HL-60/S4 treated with phorbol 12-myristate 13-acetate at 8.2 ng/mL for 4 days and 3 days (cell line): ENCODE results near the gene CASZ1.

Experiments
- in situ Hi-C: fragments of 300-500 bp; cut with MboI; formaldehyde crosslinking; loops from 2 replicates; pipeline ENCODE4 v1.15.0; 2022; ENCODE audit warnings: low sequenced_read_pairs

CASZ1 gene

GRCh38 chr1:10659646-10660540 is 136.6 kb downstream of the CASZ1 start:
- in situ Hi-C loops = no loop called here

- in situ Hi-C loops = no loop called here
These were observed 137.2 kb downstream of the CASZ1 start for GRCh38 chr1:10659218-10659617.

DNA sequence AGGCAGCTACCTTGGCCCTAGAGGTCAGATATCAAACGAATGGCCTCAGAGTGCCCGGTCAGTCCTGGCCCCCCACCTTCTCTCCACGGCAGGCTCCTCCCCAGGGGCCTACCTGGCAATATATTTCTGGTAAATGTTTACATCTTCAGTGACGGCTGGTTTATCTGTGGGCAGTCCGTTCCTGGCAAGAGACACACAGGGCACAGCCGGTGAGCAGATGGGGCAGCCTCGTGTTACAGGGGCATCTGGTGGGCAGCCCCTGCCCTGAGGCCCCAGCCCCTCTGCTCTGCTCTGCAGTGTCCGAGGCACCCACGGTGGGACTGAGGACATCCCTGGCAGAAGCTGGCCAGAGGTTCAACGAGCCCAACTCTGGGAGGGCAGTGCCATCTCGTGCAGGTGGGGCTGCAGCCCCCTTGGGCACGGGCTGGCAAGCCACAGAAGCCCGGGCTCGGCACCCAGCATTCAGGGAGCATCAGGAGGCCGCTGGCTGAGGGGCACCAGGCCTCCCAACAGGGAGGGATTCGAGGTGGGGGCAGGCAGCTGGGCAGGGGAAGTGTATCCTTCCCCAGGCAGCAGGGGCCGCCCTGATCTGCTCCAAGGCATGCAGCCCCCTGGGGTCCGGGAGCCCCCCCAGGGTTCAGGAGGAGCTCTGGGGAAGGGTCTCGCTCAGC is 137.9 kb downstream of the CASZ1 start:
- in situ Hi-C loops = no loop called here

DNA sequence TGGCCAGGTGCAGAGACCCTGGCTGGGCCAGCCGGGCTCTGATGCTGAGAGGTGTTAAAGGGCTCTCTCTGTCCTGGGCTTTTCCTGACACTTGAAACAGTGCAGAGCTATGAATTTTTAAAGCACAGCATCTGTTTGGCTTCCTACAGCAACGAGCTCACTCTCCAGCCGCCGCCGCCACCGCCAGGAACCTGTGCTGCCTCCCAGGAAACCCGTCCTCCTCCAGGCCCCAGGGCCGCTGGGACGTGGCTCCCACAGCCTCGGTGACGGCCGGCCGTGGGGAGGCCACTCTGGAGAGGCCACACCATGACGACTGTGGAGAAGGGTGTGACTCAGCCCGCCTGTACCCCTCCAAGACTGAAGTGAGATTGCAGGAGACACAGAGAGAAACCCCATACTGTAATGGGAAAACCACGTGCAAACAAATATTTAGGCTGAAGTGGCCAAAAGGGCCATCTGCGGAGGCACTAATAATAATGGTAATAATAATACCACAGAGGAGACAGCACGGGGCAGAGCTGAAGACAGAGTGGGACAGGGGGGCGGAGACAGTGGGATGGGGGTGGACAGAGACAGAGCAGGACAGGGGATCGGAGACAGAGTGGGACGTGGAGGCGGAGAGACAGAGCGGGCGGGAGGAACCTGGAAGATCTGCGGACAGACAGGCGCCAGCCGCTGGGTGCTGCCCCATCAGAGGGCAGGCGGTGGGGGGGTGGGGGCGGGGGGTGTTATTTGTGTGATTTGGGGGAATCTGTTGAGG is 139.2 kb downstream of the CASZ1 start:
- in situ Hi-C loops = no loop called here

DNA sequence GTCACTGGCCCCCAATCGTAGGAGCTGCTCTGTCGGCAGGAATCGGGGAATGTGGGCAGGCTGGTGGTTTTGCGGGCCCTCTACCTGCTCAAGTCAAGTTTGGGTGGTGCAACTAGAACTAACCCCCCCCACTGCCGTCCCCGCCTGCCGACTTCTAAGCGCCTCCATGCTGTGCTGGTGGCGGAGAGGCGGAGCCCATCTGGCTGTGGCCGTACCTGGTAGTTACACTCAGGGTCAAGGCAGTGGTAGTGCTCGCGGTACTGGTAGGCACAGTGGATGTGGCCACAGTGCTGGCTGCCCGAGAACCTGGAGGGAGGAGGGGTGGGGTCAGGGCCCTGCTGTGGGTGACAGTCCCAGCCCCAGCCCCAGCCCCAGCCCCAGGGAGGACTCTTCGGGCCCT is 140.0 kb downstream of the CASZ1 start:
- in situ Hi-C loops = no loop called here

DNA sequence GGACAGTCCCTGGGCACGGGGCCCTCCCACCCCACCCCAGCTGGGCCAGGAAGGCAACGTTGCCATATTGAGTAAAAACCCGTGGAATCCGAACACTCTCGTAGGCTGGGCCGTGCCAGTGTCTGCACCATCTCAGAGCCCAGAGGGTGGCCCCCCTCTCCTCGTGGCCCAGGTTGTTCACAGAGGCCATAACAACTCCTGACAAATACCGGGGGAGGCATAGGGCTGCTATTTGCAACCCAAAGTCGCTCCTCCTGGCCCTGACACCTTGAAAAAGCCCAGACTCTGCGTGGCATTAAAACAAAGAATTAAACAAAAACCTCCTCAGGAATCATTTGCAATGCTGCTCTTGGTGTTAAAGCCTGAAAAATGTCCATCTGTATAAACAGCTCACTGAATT is 141.4 kb downstream of the CASZ1 start:
- in situ Hi-C loops = no loop called here

DNA sequence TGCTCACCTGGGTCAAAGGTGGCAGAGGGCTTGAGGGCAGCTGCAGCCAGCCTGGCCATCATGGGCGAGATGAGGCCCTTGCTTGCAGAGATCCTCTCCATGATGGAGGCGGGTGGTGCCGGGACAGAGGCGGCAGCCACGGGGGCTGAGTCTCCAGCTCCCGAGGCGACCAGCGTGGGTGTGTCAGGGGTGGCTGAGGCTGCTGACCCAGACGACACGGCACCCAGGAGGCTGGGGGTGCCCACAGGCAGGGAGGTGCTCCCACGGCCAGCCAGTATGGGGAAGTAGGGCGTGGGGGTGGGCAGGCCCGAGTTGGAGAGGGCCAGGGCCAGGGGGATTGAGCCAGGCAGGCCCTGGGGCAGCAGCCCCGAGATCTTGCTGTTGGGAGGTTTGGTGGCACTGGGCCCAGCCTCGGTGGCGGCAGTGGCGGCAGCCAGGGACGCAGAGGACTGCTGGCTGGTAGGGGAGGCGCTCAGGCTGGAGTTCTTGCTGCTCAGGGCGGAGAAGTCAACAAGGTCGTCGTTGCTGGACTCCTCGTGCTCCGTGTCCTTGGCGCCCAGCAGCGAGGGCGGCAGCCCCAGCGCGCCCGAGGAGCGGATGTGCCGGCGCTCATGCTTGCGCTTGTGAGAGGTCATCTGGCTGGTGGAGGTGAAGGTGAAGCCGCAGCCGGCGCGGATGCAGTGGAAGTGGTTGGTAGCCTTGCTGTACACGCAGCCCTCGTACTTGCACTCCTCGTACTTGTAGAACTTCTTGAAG is 142.9 kb downstream of the CASZ1 start:
- in situ Hi-C loops = no loop called here

DNA sequence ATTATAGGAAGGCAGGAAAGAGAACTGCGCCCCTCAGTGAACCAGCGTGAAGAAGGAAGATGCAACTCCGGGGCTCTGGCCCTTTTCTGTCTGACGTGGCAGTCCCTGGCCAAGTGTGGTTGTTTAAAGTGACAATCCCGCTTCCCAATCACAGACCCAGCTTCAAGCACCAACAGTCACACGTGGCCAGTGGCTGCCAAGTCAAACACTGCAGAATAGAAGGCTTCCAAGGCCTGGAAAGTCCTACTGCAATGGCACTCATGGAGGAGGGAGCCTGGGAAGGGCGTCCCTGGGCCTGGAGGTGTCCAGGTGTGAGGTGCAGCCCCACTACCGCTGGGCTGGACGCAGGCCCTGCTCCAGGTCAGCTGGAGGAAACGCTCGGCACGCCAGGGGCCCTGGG is 143.8 kb downstream of the CASZ1 start:
- in situ Hi-C loops = no loop called here

DNA sequence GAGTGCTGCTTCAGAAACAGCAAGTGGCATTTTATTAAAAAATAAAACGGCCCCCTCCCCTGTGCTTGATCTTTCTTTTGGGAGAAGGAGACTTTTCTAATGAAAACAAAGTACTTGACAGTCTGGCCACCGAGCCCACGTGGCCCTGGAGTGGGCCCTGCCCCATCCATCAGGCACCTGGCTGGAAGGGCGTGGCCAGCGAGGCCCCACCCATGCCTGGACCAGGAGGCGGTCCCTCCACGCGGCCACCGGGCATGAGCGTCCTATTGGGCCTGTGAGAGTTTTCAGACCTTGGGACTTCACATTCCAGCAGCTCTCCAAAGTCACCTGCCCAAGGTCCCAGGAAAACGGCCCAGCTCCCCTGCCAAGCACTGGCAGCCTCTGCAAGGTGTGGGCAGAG is 144.7 kb downstream of the CASZ1 start:
- in situ Hi-C loops = no loop called here

DNA sequence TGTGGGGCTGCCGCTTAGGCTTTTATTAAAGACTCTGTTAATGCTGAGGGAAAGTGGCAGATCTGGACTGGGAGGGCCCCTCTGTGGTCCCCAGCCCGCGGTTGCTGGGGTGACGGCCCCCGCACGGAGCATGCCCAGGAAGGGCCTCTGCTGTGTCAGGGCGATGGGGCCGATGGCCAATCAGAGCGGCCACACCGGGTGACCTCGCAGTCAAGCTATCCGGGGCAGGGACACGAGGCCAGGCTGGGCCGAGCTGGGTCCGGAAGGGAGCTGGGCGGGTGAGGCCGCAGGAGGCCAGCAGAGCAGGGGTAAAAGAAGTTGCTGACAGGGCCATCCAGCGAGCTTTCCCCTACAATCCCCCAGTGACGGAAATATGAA is 145.1 kb downstream of the CASZ1 start:
- in situ Hi-C loops = no loop called here

GRCh38 chr1:10650556-10651388 is 145.7 kb downstream of the CASZ1 start:
- in situ Hi-C loops = no loop called here

DNA sequence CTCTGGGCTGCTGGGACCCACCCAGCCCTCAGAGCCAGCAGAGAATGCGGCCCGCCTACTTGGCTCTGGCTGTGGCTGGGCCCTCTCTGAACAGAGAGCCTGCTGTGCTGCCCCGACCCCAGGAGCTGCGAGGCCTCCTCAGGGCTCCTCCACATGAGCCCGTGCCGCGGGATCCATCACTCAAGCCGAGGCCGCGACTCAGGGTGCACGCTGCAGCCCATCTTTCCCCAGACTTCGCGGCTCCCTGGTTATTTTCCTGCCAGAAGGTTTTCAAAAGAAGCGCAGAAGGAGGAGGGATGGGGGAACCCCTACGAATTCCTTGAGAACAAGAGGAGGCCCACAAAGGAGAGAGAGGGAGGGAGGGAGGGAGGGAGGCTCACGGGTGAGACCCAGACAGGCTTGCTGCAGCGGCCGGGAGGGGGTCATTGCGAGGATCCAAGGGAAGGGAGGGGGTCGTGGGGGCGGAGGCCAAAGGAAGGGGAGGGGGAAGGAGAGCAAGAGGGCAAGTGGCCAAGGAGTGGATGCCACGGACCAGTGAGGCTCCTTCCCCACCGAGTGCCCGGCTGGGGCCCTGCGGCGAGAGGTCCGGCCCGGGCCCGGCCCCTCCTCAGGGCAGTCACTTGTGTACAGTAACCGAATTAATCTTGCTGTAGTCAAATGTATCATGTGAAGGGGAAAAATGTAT is 146.8 kb downstream of the CASZ1 start:
- in situ Hi-C loops = no loop called here

GRCh38 chr1:10648689-10649516 is 147.5 kb downstream of the CASZ1 start:
- in situ Hi-C loops = no loop called here

DNA sequence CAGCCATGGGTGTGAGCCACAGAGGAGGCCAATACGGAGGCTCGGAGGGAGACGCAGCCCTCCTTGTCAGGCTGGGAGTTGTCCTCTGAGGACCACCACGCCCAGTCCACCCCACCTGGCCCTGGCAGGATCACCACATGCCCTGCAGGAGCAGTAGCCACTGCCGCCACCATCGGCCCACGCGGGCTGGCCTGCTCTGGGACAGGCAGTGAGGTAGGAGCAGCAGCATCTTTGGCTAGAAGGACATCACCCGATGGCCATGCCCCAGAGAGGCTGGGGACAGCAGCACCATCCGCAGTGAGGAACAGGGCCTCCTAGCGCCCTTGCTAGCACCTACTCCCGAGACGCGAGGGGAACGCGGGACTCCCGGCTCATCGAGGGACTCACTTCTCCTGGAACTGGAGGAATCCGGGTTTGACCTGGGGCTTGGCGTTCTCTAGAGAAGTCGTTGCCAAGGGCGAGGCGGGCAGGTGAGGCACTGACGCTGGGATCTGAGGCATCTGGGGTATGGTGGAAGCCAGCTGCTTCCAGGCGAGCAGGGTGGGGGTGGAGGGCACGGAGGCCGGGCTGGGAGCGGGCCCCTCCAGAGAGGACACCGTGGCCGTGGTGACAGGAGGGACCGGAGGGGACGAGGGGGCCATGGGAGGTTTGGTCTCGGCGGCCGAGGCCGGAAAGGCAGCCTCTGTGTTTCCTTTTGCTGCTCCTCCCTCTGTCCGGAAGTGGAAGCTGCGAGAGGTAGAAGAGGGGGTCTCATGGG is 148.9 kb downstream of the CASZ1 start:
- in situ Hi-C loops = no loop called here

DNA sequence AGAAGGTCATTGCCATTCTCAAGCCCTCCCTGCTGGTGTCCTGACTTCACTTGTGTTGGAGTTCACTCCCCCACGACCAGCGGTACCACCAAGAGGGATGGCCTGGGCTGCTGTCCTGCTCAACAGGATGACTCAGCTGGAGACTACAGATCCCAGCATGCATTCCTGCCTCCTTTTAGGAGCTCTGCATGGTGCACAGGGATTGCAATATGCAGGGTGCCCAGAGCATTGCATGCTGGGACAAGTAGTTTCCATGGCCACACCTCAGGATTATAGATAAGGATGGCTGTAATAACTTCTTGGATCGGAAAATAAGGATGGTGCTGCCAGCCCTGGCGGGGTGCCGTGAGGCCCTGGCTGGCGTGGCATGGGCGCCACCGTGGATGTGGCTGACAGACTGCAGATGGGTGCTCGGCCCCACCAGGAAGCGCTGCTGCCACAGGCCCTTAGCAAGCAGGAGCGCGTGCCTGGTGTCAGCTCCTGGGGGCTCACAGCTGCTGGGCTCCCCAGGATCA is 150.0 kb downstream of the CASZ1 start:
- in situ Hi-C loops = no loop called here

- in situ Hi-C loops = no loop called here
These were observed 151.9 kb downstream of the CASZ1 start for GRCh38 chr1:10644307-10645128.
